GM19239 (cell line): Measurements from ENCODE around the gene ZRSR2.
"Not testable (repeated sequence)": the region's sequence is repeated elsewhere in the genome, so short reads cannot be mapped to it uniquely, and the experiment has no call there.

ENCODE experiments used
- DNase-seq: peaks from one replicate; pipeline ENCODE4 v3.0.0; 2011; ENCODE audit warnings: low spot score; ENCODE audit not compliant: insufficient read length
- FAIRE-seq: peaks from 2 replicates; lab custom pipeline; 2011; peaks lifted over from hg19 to GRCh38; lab: Jason Lieb, UNC

The ZRSR2 gene

GRCh38 chrX:15789979-15790768 is at the start of gene ZRSR2:
TSS of gene ZRSR2 (plus strand) at chrX:15790484. CDS start at chrX:15790496, 12 bp downstream.
- DNase-seq (peak; percentile 43), FAIRE-seq (peak; percentile 100)

GRCh38 chrX:15744181-15744867 is 46.0 kb upstream of the ZRSR2 start:
- DNase-seq: no peak
- FAIRE-seq: no peak

- DNase-seq (no peak), FAIRE-seq (no peak)
Measured at GRCh38 chrX:15745179-15745578, 45.1 kb upstream of the ZRSR2 start.

GRCh38 chrX:15746651-15747050 is 43.6 kb upstream of the ZRSR2 start:
- not testable (repeated sequence) for FAIRE-seq, DNase-seq

- FAIRE-seq: peak; percentile 63
- DNase-seq: no peak
Measured at GRCh38 chrX:15747626-15748173, 42.6 kb upstream of the ZRSR2 start.

- FAIRE-seq (peak; percentile 92), DNase-seq (no peak)
Measured at GRCh38 chrX:15748841-15749240, 41.4 kb upstream of the ZRSR2 start.

GRCh38 chrX:15749642-15750610 is 40.4 kb upstream of the ZRSR2 start:
- DNase-seq (no peak), FAIRE-seq (peak; percentile 89)

GRCh38 chrX:15750611-15751154 is 39.6 kb upstream of the ZRSR2 start:
- DNase-seq: no peak
- peak; percentile 93 for FAIRE-seq

GRCh38 chrX:15751155-15751819 is 39.0 kb upstream of the ZRSR2 start:
- DNase-seq: no peak
- FAIRE-seq: no peak

GRCh38 chrX:15755091-15755490 is 35.2 kb upstream of the ZRSR2 start:
- FAIRE-seq: no peak
- DNase-seq: no peak

GRCh38 chrX:15758140-15758539 is 32.1 kb upstream of the ZRSR2 start:
- no peak for FAIRE-seq

GRCh38 chrX:15759886-15760285 is 30.4 kb upstream of the ZRSR2 start:
- DNase-seq, FAIRE-seq: not testable (repeated sequence)

More at GRCh38 chrX:15758140-15758539, 32.1 kb upstream of the ZRSR2 start:
- no peak for DNase-seq

- peak; percentile 92 for FAIRE-seq
- DNase-seq: peak; percentile 15
Measured at GRCh38 chrX:15761564-15762191, 28.6 kb upstream of the ZRSR2 start.

GRCh38 chrX:15769300-15769954 is 20.9 kb upstream of the ZRSR2 start:
- DNase-seq (no peak), FAIRE-seq (no peak)

GRCh38 chrX:15781961-15782699 is 8.2 kb upstream of the ZRSR2 start:
- FAIRE-seq (peak; percentile 100), DNase-seq (peak; percentile 17)

GRCh38 chrX:15785176-15785750 is 5.0 kb upstream of the ZRSR2 start:
- DNase-seq (no peak), FAIRE-seq (no peak)

- FAIRE-seq (no peak), DNase-seq (no peak)
Measured at GRCh38 chrX:15786915-15787314, 3.4 kb upstream of the ZRSR2 start.
